DND-41 (cell line): ENCODE measurements around the gene TAS2R60.

Experiments used
- CTCF ChIP-seq: IDR thresholded peaks from 2 replicates; pipeline ENCODE4 v1.5.1; 2012; ENCODE audit warnings: borderline replicate concordance, low read length, moderate library complexity, mild to moderate bottlenecking; ENCODE audit not compliant: poor library complexity, severe bottlenecking; ENCODE audit errors: extremely low read depth
- EZH2 ChIP-seq: IDR thresholded peaks from 3 replicates; pipeline ENCODE4 v1.6.1; 2012; ENCODE audit warnings: borderline replicate concordance, low read depth, mild to moderate bottlenecking, moderate library complexity, low read length, inconsistent platforms; ENCODE audit not compliant: severe bottlenecking

GRCh38 chr7:143410521-143411004, 32.7 kb upstream of the TAS2R60 start:
- TF ChIP-seq CTCF = no peak
- no peak for TF ChIP-seq EZH2
